CD4-positive, alpha-beta T cell (primary cell): ENCODE results near the gene TOR3A. TPM values are rescaled to one million over a fixed set of nuclear protein-coding genes. Genes with fewer than 3 reads are reported as not detected.

ENCODE experiments used
- ATAC-seq: fragments of 200-7000 bp; cut with Tn5 transposase; one replicate; pipeline ENCODE4 v1.10.0; 2022; ENCODE audit warnings: mild to moderate bottlenecking; ENCODE audit not compliant: poor library complexity
- CTCF ChIA-PET: fragments of 350-600 bp; sonication (Branson Sonifier 250); formaldehyde crosslinking; loops from one replicate; lab custom pipeline; 2021; ENCODE audit warnings: antibody characterized with exemption, inconsistent platforms; lab: Charles Lee
- POLR2A ChIA-PET: fragments of 350-600 bp; sonication (Branson Sonifier 250); formaldehyde crosslinking; loops from one replicate; lab custom pipeline; 2021; ENCODE audit warnings: antibody characterized with exemption, inconsistent platforms; lab: Charles Lee
- DNase-seq, 14 experiments: peaks; one replicate each; pipeline ENCODE4 v3.0.0-alpha.2; 2013 to 2020; ENCODE audit warnings: mixed read lengths in 2 of 14
- H3K27ac ChIP-seq, 2 donors: one replicate each; pipeline versions ENCODE4 v1.5.1 to v1.7.0; 2013; ENCODE audit warnings: low read length in 2 of 2, low read depth in 1 of 2, mild to moderate bottlenecking in 1 of 2
- H3K27me3 ChIP-seq, 2 experiments: 1 replicate in 1 of 2; 2 replicates in 1 of 2; pipeline versions ENCODE4 v1.6.1 to v1.7.0; 2013; ENCODE audit warnings: low read length in 2 of 2, control low read depth in 1 of 2, mild to moderate bottlenecking in 1 of 2, moderate library complexity in 1 of 2; ENCODE audit not compliant: insufficient read depth in 2 of 2, control insufficient read depth in 1 of 2
- H3K36me3 ChIP-seq: one replicate; pipeline ENCODE4 v1.6.1; 2013; ENCODE audit warnings: low read length, control low read depth; ENCODE audit not compliant: insufficient read depth
- H3K4me1 ChIP-seq: one replicate; pipeline ENCODE4 v1.6.1; 2013; ENCODE audit warnings: low read length, control low read depth; ENCODE audit not compliant: insufficient read depth
- H3K4me3 ChIP-seq: one replicate; pipeline ENCODE4 v1.5.1; 2013; ENCODE audit warnings: mild to moderate bottlenecking, low read length, moderate library complexity
- H3K9me3 ChIP-seq, 2 experiments: 1 replicate in 1 of 2; 2 replicates in 1 of 2; pipeline versions ENCODE4 v1.6.1 to v1.7.0; 2013; ENCODE audit warnings: low read length in 2 of 2, mild to moderate bottlenecking in 2 of 2, control low read depth in 1 of 2, moderate library complexity in 1 of 2; ENCODE audit not compliant: control insufficient read depth in 1 of 2, insufficient read depth in 1 of 2
- H3K27ac Mint-ChIP-seq: one replicate; pipeline ENCODE4 v1.8.0; 2020; ENCODE audit warnings: mixed read lengths
- H3K27me3 Mint-ChIP-seq: one replicate; pipeline ENCODE4 v1.8.0; 2021; ENCODE audit warnings: mixed read lengths
- H3K36me3 Mint-ChIP-seq: one replicate; pipeline ENCODE4 v1.8.0; 2021; ENCODE audit warnings: low read depth, mixed read lengths
- H3K4me1 Mint-ChIP-seq: one replicate; pipeline ENCODE4 v1.8.0; 2021; ENCODE audit warnings: low read depth, mixed read lengths
- H3K4me3 Mint-ChIP-seq: one replicate; pipeline ENCODE4 v1.8.0; 2020; ENCODE audit warnings: mild to moderate bottlenecking, mixed read lengths
- H3K9me3 Mint-ChIP-seq: one replicate; pipeline ENCODE4 v1.8.0; 2020; ENCODE audit warnings: mixed read lengths
- CTCF ChIP-seq: fragments of 200-600 bp; IDR thresholded peaks from one replicate; pipeline ENCODE4 v1.8.0; 2022; ENCODE audit warnings: antibody characterized with exemption, mild to moderate bottlenecking
- intact Hi-C, 2 experiments: fragments of 100-400 bp; cut with DNase I in 1 of 2; cut with micrococcal nuclease in 1 of 2; formaldehyde crosslinking; loops; one replicate each; pipeline versions ENCODE4 v1.15.1 to v1.9.0; 2023 to 2025; cut with DNase I, micrococcal nuclease
- total RNA-seq, 174 experiments: library from RNA in 2 of 174; stranded (reverse) in 2 of 174; gene quantifications; one replicate each; pipeline ENCODE4 v1.2.3 and lab custom pipeline; 2021 to 2026

TOR3A gene
- total RNA-seq, 2 experiments from 2014 or later, result 17.2 TPM

GRCh38 chr1:179046808-179047635 lies 34.8 kb upstream of the TOR3A start:
- Histone ChIP-seq H3K27me3 (no peaks in the 10 kb centered on the region), H3K9me3 (no peaks in the 10 kb centered on the region), H3K36me3 (peaks cover 15% of the 10 kb centered on the region), H3K4me3 (no peak overlapping the region), H3K4me1 (no peaks in the 10 kb centered on the region), H3K27ac (no peak overlapping the region)
- no peak for ATAC-seq
- H3K27me3 Mint-ChIP-seq, result no peaks in the 10 kb centered on the region
- H3K4me3 Mint-ChIP-seq, result no peak overlapping the region
- no peak overlapping the region for H3K27ac Mint-ChIP-seq
- DNase-seq, result no peak
- peaks cover 34% of the 10 kb centered on the region for H3K36me3 Mint-ChIP-seq
- POLR2A ChIA-PET, result no interaction called here
- CTCF ChIA-PET, result interaction anchor here (0.6 to 1.7 kb wide), 2 partner anchors 18 to 33 kb away, joined by 3 read pairs; no protein-coding TSS in a partner anchor
- no peak for TF ChIP-seq CTCF
- intact Hi-C loops, result no loop called here
- H3K9me3 Mint-ChIP-seq, result no peaks in the 10 kb centered on the region
- peaks cover 6% of the 10 kb centered on the region for H3K4me1 Mint-ChIP-seq

GRCh38 chr1:179047636-179047997 lies 34.3 kb upstream of the TOR3A start:
- Histone ChIP-seq H3K4me3 (no peak overlapping the region), H3K36me3 (peaks cover 15% of the 10 kb centered on the region), H3K27ac (no peak overlapping the region), H3K4me1 (no peaks in the 10 kb centered on the region), H3K9me3 (no peaks in the 10 kb centered on the region), H3K27me3 (no peaks in the 10 kb centered on the region)
- H3K4me1 Mint-ChIP-seq, result peaks cover 6% of the 10 kb centered on the region
- POLR2A ChIA-PET, result no interaction called here
- H3K36me3 Mint-ChIP-seq, result peaks cover 36% of the 10 kb centered on the region
- CTCF ChIA-PET, result interaction anchor here (0.6 to 1.7 kb wide), 2 partner anchors 17 to 32 kb away, joined by 3 read pairs; no protein-coding TSS in a partner anchor
- no peak overlapping the region for H3K27ac Mint-ChIP-seq
- H3K27me3 Mint-ChIP-seq, result no peaks in the 10 kb centered on the region
- H3K9me3 Mint-ChIP-seq, result no peaks in the 10 kb centered on the region
- intact Hi-C loops, result no loop called here
- no peak for TF ChIP-seq CTCF
- no peak for ATAC-seq
- no peak overlapping the region for H3K4me3 Mint-ChIP-seq
- DNase-seq, result no peak

GRCh38 chr1:179048339-179049124 lies 33.3 kb upstream of the TOR3A start:
- H3K4me3 ChIP-seq, result no peak overlapping the region

More at GRCh38 chr1:179048339-179049124, 33.3 kb upstream of the TOR3A start:
- CTCF ChIA-PET, result interaction anchor here (1.7 kb wide), 1 partner anchor 16 kb away, joined by 3 read pairs; no protein-coding TSS in a partner anchor
- POLR2A ChIA-PET, result no interaction called here
- no peak overlapping the region for H3K27ac ChIP-seq
- peaks cover 14% of the 10 kb centered on the region for H3K36me3 ChIP-seq
- H3K9me3 ChIP-seq, result no peaks in the 10 kb centered on the region
- intact Hi-C loops, result no loop called here
- no peaks in the 10 kb centered on the region for H3K27me3 Mint-ChIP-seq
- no peak overlapping the region for H3K4me3 Mint-ChIP-seq
- no peak for TF ChIP-seq CTCF
- H3K9me3 Mint-ChIP-seq, result no peaks in the 10 kb centered on the region
- DNase-seq, result no peak
- H3K27me3 ChIP-seq, result no peaks in the 10 kb centered on the region
- no peak for ATAC-seq
- H3K4me1 ChIP-seq, result no peaks in the 10 kb centered on the region
- peaks cover 42% of the 10 kb centered on the region for H3K36me3 Mint-ChIP-seq
- H3K27ac Mint-ChIP-seq, result no peak overlapping the region
- peaks cover 6% of the 10 kb centered on the region for H3K4me1 Mint-ChIP-seq
